H1 (cell line): ENCODE results near the gene ZNF526. TPM values are rescaled to one million over a fixed set of nuclear protein-coding genes. Genes with fewer than 3 reads are reported as not detected.

Source experiments
- CTCF ChIA-PET: fragments of 300-600 bp; sonication (Branson Sonifier 250); formaldehyde crosslinking; loops from one replicate; lab custom pipeline; 2021; ENCODE audit not compliant: partially characterized antibody; lab: Charles Lee
- POLR2A ChIA-PET: fragments of 300-600 bp; sonication (Branson Sonifier 250); formaldehyde crosslinking; loops from one replicate; lab custom pipeline; 2021; ENCODE audit warnings: inconsistent platforms; ENCODE audit not compliant: partially characterized antibody; lab: Charles Lee
- DNase-seq, 2 experiments: peaks; one replicate each; pipeline versions ENCODE4 v3.0.0 to v3.0.0-alpha.2; 2010 to 2022; ENCODE audit warnings: low spot score in 2 of 2, low read depth in 1 of 2, mixed read lengths in 1 of 2
- FAIRE-seq: peaks from 2 replicates; lab custom pipeline; 2011; peaks lifted over from hg19 to GRCh38; lab: Jason Lieb, UNC
- H2AFZ ChIP-seq: 2 replicates; pipeline ENCODE4 v1.8.1; 2012; ENCODE audit warnings: low read length, inconsistent platforms
- H2AK5ac ChIP-seq: 2 replicates; pipeline ENCODE4 v1.6.1; 2013; ENCODE audit warnings: low read depth, low read length
- H2BK120ac ChIP-seq: replicated peaks from 2 replicates; pipeline ENCODE3; 2013; ENCODE audit warnings: low read depth, low read length, inconsistent platforms
- H2BK12ac ChIP-seq: 2 replicates; pipeline ENCODE4 v1.6.1; 2013; ENCODE audit warnings: low read depth, low read length
- H2BK15ac ChIP-seq: 2 replicates; pipeline ENCODE4 v1.6.1; 2013; ENCODE audit warnings: low read length
- H2BK20ac ChIP-seq: 2 replicates; pipeline ENCODE4 v1.6.1; 2013; ENCODE audit warnings: low read length
- H2BK5ac ChIP-seq: 2 replicates; pipeline ENCODE4 v1.6.1; 2013; ENCODE audit warnings: low read depth, low read length
- H3K14ac ChIP-seq: 2 replicates; pipeline ENCODE4 v1.6.1; 2013; ENCODE audit warnings: inconsistent platforms; ENCODE audit not compliant: insufficient read length
- H3K18ac ChIP-seq: 2 replicates; pipeline ENCODE4 v1.6.1; 2013; ENCODE audit warnings: low read length; ENCODE audit errors: extremely low read depth
- H3K23ac ChIP-seq: 2 replicates; pipeline ENCODE4 v1.6.1; 2013; ENCODE audit warnings: inconsistent platforms; ENCODE audit not compliant: insufficient read length
- H3K23me2 ChIP-seq: 2 replicates; pipeline ENCODE4 v1.6.1; 2013; ENCODE audit warnings: low read depth, low read length
- H3K27ac ChIP-seq: 2 replicates; pipeline ENCODE4 v1.6.1; 2011; ENCODE audit warnings: low read depth, low read length, inconsistent platforms
- H3K27me3 ChIP-seq, 4 experiments: replicated peaks in 1 of 4; 1 replicate in 1 of 4; 2 replicates in 3 of 4; pipeline versions ENCODE4 v1.6.1 to v1.8.1; 2011 to 2013; ENCODE audit warnings: low read length in 3 of 4, mild to moderate bottlenecking in 3 of 4, inconsistent platforms in 2 of 4, mixed read lengths in 2 of 4, moderate library complexity in 1 of 4; ENCODE audit not compliant: control insufficient read depth in 3 of 4, insufficient read depth in 3 of 4; ENCODE audit errors: extremely low read depth in 1 of 4
- H3K36me3 ChIP-seq, 4 experiments: 2 replicates each; pipeline versions ENCODE4 v1.6.1 to v1.8.1; 2011 to 2013; ENCODE audit warnings: mild to moderate bottlenecking in 4 of 4, low read length in 3 of 4, moderate library complexity in 2 of 4, control low read depth in 1 of 4, inconsistent platforms in 1 of 4; ENCODE audit not compliant: insufficient read depth in 4 of 4, control insufficient read depth in 2 of 4
- H3K4ac ChIP-seq: replicated peaks from 2 replicates; pipeline ENCODE3; 2013; ENCODE audit warnings: low read length, low read depth, mixed read lengths, inconsistent platforms; ENCODE audit not compliant: insufficient read length
- H3K4me1 ChIP-seq, 4 experiments: replicated peaks in 1 of 4; 1 replicate in 1 of 4; 2 replicates in 3 of 4; pipeline versions ENCODE4 v1.6.1 to v1.8.1; 2011 to 2013; ENCODE audit warnings: low read length in 3 of 4, inconsistent platforms in 2 of 4, mixed read lengths in 1 of 4; ENCODE audit not compliant: insufficient read depth in 4 of 4, control insufficient read depth in 3 of 4
- H3K4me2 ChIP-seq, 2 experiments: 2 replicates each; pipeline versions ENCODE4 v1.6.1 to v1.8.1; 2011 to 2013; ENCODE audit warnings: low read depth in 2 of 2, low read length in 2 of 2, control low read depth in 1 of 2, inconsistent platforms in 1 of 2, mild to moderate bottlenecking in 1 of 2; ENCODE audit not compliant: insufficient read depth in 1 of 2
- H3K4me3 ChIP-seq, 4 experiments: fragments of 200-600, 300-600 bp in 1 of 4; sonication (generic), shearing (Covaris generic), sonication (Bioruptor Twin) in 1 of 4; 2 replicates each; pipeline versions ENCODE4 v1.5.1 to v1.8.1; 2011 to 2016; ENCODE audit warnings: low read length in 4 of 4, low read depth in 3 of 4, control low read depth in 2 of 4, inconsistent platforms in 2 of 4, mild to moderate bottlenecking in 2 of 4, mixed read lengths in 1 of 4, moderate library complexity in 1 of 4; ENCODE audit not compliant: insufficient read depth in 2 of 4; ENCODE audit errors: extremely low read depth in 1 of 4
- H3K56ac ChIP-seq: replicated peaks from 2 replicates; pipeline ENCODE3; 2013; ENCODE audit warnings: low read depth, mild to moderate bottlenecking, mixed read lengths, low read length, inconsistent platforms; ENCODE audit not compliant: insufficient read length
- H3K79me1 ChIP-seq: 2 replicates; pipeline ENCODE4 v1.6.1; 2013; ENCODE audit warnings: low read depth, low read length, control low read depth
- H3K79me2 ChIP-seq, 2 experiments: 2 replicates each; pipeline versions ENCODE4 v1.6.1 to v1.8.1; 2012 to 2013; ENCODE audit warnings: low read length in 2 of 2, mild to moderate bottlenecking in 2 of 2, inconsistent platforms in 1 of 2; ENCODE audit not compliant: insufficient read depth in 2 of 2, control insufficient read depth in 1 of 2
- H3K9ac ChIP-seq, 4 experiments: replicated peaks in 1 of 4; 1 replicate in 1 of 4; 2 replicates in 3 of 4; pipeline versions ENCODE4 v1.6.1 to v1.8.1; 2011 to 2013; ENCODE audit warnings: low read depth in 3 of 4, low read length in 3 of 4, control low read depth in 2 of 4, mild to moderate bottlenecking in 2 of 4, moderate library complexity in 2 of 4, inconsistent platforms in 1 of 4; ENCODE audit errors: extremely low read depth in 1 of 4
- H3K9me3 ChIP-seq, 2 experiments: 2 replicates each; pipeline versions ENCODE4 v1.6.1 to v1.8.1; 2012 to 2013; ENCODE audit warnings: mild to moderate bottlenecking in 2 of 2, moderate library complexity in 2 of 2, control low read depth in 1 of 2, inconsistent platforms in 1 of 2, low read depth in 1 of 2, low read length in 1 of 2, mixed read lengths in 1 of 2; ENCODE audit not compliant: insufficient read depth in 2 of 2
- H4K20me1 ChIP-seq, 2 experiments: replicated peaks in 1 of 2; 2 replicates each; pipeline versions ENCODE3 to v1.8.1; 2011 to 2013; ENCODE audit warnings: inconsistent platforms in 2 of 2, low read length in 2 of 2, mild to moderate bottlenecking in 1 of 2; ENCODE audit not compliant: insufficient read depth in 2 of 2, control insufficient read depth in 1 of 2
- H4K5ac ChIP-seq: 2 replicates; pipeline ENCODE4 v1.6.1; 2013; ENCODE audit warnings: low read length, low read depth, mixed read lengths, inconsistent platforms; ENCODE audit not compliant: insufficient read length
- H4K8ac ChIP-seq: 2 replicates; pipeline ENCODE4 v1.8.0; 2013; ENCODE audit warnings: mild to moderate bottlenecking, moderate library complexity, low read length, inconsistent platforms; ENCODE audit not compliant: insufficient read depth; ENCODE audit errors: extremely low read depth
- H4K91ac ChIP-seq: replicated peaks from 2 replicates; pipeline ENCODE3; 2013; ENCODE audit warnings: low read length, mixed read lengths, inconsistent platforms; ENCODE audit not compliant: insufficient read length
- CEBPB ChIP-seq: IDR thresholded peaks from 2 replicates; pipeline ENCODE4 v1.6.1; 2012; ENCODE audit warnings: low read depth, low read length
- CHD1 ChIP-seq: IDR thresholded peaks from 2 replicates; pipeline ENCODE4 v1.6.1; 2012; ENCODE audit warnings: low read depth, low read length, improper control_type of control experiment
- POLR2A ChIP-seq, 2 experiments: IDR thresholded peaks; 1 replicate in 1 of 2; 2 replicates in 1 of 2; pipeline ENCODE4 v1.6.1; 2011; ENCODE audit warnings: low read depth in 2 of 2, low read length in 2 of 2, mild to moderate bottlenecking in 2 of 2; ENCODE audit errors: control extremely low read depth in 1 of 2
- SP2 ChIP-seq: IDR thresholded peaks from 2 replicates; pipeline ENCODE4 v1.6.1; 2012; ENCODE audit warnings: mild to moderate bottlenecking, low read length, inconsistent platforms
- WGBS, 2 experiments: shearing (Covaris generic) in 1 of 2; methylation state at CpG; one replicate each; pipeline versions ENCODE4 v1.1.6 to v1.1.7; 2013 to 2015; ENCODE audit warnings: low lambda C conversion rate in 2 of 2, mixed read lengths in 2 of 2, inconsistent platforms in 1 of 2, low coverage in 1 of 2, missing lambda C conversion rate in 1 of 2; ENCODE audit not compliant: insufficient replicate concordance in 2 of 2, insufficient coverage in 1 of 2, insufficient read length in 1 of 2; ENCODE audit errors: extremely low coverage in 1 of 2, missing lambda C conversion rate in 1 of 2; 5-methylcytosine and 5-hydroxymethylcytosine counted together
- polyA plus RNA-seq, 7 experiments: library from polyadenylated mRNA; depleted of rRNA in 3 of 7; stranded (reverse) in 5 of 7; unstranded in 2 of 7; fragments of >200 nt in 5 of 7; fragments of 200-250 nt in 2 of 7; gene quantifications; 1 replicate in 5 of 7; 2 replicates in 1 of 7; 4 replicates in 1 of 7; pipeline versions ENCODE4 v1.2.1 to v1.2.3, GENCODE V29; 2011 to 2013; ENCODE audit warnings: missing spikeins in 2 of 7, mixed read lengths in 2 of 7
- total RNA-seq: library from RNA; stranded (reverse); fragmentation: NEBNext Ultra II Directional; extraction: Animal tissue kit (Norgen Biotek cat#: 25700); gene quantifications from 2 replicates; pipeline ENCODE4 v1.2.1, GENCODE V29; 2021

ZNF526 gene
- total and polyA plus RNA-seq, 2 of the 8 experiments (the other 6 are each of a cell fraction or from before 2014, with no cell fraction given), result 8.4 to 14.1 TPM

DNA sequence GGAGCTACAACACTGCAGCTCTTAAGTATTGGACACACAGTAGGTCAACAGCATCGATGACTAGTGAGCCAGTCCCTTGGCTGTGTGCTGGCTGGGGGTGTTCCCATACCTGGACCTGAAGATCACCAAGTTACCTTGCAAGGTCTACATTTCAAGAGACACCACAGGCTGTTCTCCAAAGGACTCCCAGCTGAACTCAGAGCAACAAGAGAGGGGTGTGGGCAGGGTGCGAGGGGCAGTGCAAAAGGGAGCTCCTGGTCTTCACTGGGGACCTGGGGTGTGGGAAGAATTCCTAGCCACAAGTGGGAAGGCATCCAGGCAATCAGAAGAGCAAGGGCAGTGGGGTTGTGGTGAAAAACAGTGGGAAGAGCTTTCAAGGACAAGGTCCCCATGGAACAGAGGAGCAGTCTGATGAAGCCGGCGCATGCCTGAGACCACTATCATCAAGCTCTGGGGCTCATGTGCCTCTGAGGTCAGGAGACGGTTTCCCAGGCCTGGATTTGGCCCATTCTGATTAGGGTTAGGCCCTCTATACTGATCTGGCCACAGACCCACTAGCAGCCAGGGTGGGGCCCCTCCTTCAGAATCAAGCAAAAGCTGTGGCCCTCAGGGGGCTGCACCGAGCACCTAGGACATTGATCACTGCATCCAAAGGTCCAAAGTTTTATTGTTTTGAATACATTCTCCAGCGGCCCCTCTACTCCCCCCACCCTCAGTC, 27.0 kb downstream of the ZNF526 start:
- H3K27ac ChIP-seq, result no peak overlapping the region
- H3K4ac ChIP-seq, result no peak overlapping the region
- no peak overlapping the region for H3K14ac ChIP-seq
- POLR2A ChIA-PET, result interaction anchor here (0.8 to 7.0 kb wide), 14 partner anchors 9 to 154 kb away, joined by 3 to 68 read pairs (median 4); partner anchors contain the start of gene DEDD2
- H3K18ac ChIP-seq, result no peak overlapping the region
- peaks cover 15% of the 10 kb centered on the region for H3K79me1 ChIP-seq
- no peak overlapping the region for H2BK5ac ChIP-seq
- DNase-seq, result no peak
- peaks cover 0 to 20% of the 10 kb centered on the region in 2 experiments; a peak in 2 of 4 replicates for H3K79me2 ChIP-seq
- CTCF ChIA-PET, result interaction anchor here (0.8 to 11.8 kb wide), 19 partner anchors 10 to 192 kb away, joined by 3 to 260 read pairs (median 7); partner anchors contain the start of gene ERF
- H2BK12ac ChIP-seq, result peak overlapping the region; percentile 28; the same call in 1 of the 2 replicates
- no peak overlapping the region for H2AFZ ChIP-seq
- H3K36me3 ChIP-seq, result peaks cover 0 to 20% (median 4%) of the 10 kb centered on the region in 4 experiments; a peak in 4 of 8 replicates
- no peaks in the 10 kb centered on the region for H3K9me3 ChIP-seq
- H3K4me1 ChIP-seq, result peaks cover 14 to 26% (median 15%) of the 10 kb centered on the region in 4 experiments
- H4K8ac ChIP-seq, result no peak overlapping the region
- H2BK15ac ChIP-seq, result 0 out of 2 replicates have a peak overlapping the region, but pooled peaks have one; percentile 47
- TF ChIP-seq CEBPB (no peak), SP2 (no peak), POLR2A (IDR thresholded peaks at IDR 0.05; ENCODE audit: control extremely low read depth in 1 of 2, low read depth in 2 of 2, low read length in 2 of 2) (0 out of 3 replicates have a peak, but pooled peaks of 1 of the 2 experiments have one; percentile 23), CHD1 (no peak)
- no peak overlapping the region for H3K56ac ChIP-seq
- peaks cover 5% of the 10 kb centered on the region for H3K23me2 ChIP-seq
- no peaks in the 10 kb centered on the region for H3K27me3 ChIP-seq
- no peak overlapping the region for H4K5ac ChIP-seq
- H3K4me2 ChIP-seq, result no peak overlapping the region
- WGBS, 2 experiments, result 94% methylated on average over 7 of the region's 7 CpGs; no CpG with 5 or more reads in 1 of the 2 experiments
- FAIRE-seq, result no peak
- no peak overlapping the region for H2AK5ac ChIP-seq
- H2BK120ac ChIP-seq, result no peak overlapping the region
- no peak overlapping the region; a peak in 1 of 7 replicates for H3K9ac ChIP-seq
- H2BK20ac ChIP-seq, result no peak overlapping the region
- H4K20me1 ChIP-seq, result peaks cover 6 to 18% of the 10 kb centered on the region in 2 experiments
- no peak overlapping the region for H4K91ac ChIP-seq
- no peak overlapping the region for H3K23ac ChIP-seq
- no peak overlapping the region for H3K4me3 ChIP-seq
